ENCODE results near the gene RNASEH2A. TPM values are rescaled to one million over a fixed set of nuclear protein-coding genes. Genes with fewer than 3 reads are reported as not detected.

RNASEH2A gene
- total RNA-seq: 11.3 TPM

GRCh38 chr19:12806242-12807081 is at the start of gene RNASEH2A:
Gene RNASEH2A, plus strand, starts transcription at chr19:12806584. Its CDS starts 90 bp downstream, at chr19:12806674.

GRCh38 chr19:12774588-12775555 is 31.5 kb upstream of the RNASEH2A start, which contains the start of gene HOOK2:
Gene HOOK2, minus strand, starts transcription at chr19:12775552. Its CDS starts 103 bp downstream, at chr19:12775449.

DNA sequence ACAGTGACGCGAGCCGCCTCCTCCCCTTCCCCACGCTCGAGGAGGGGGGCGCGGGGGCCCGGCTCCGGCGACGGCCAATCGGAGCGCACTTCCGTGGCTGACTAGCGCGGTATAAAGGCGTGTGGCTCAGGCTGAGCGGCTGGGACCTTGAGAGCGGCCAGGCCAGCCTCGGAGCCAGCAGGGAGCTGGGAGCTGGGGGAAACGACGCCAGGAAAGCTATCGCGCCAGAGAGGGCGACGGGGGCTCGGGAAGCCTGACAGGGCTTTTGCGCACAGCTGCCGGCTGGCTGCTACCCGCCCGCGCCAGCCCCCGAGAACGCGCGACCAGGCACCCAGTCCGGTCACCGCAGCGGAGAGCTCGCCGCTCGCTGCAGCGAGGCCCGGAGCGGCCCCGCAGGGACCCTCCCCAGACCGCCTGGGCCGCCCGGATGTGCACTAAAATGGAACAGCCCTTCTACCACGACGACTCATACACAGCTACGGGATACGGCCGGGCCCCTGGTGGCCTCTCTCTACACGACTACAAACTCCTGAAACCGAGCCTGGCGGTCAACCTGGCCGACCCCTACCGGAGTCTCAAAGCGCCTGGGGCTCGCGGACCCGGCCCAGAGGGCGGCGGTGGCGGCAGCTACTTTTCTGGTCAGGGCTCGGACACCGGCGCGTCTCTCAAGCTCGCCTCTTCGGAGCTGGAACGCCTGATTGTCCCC is 14.9 kb upstream of the RNASEH2A start, which contains the start of gene JUNB:
JUNB (plus strand) TSS at position 142 of the 706 bp plus-strand sequence; CDS start at position 428, 286 bp downstream.

DNA sequence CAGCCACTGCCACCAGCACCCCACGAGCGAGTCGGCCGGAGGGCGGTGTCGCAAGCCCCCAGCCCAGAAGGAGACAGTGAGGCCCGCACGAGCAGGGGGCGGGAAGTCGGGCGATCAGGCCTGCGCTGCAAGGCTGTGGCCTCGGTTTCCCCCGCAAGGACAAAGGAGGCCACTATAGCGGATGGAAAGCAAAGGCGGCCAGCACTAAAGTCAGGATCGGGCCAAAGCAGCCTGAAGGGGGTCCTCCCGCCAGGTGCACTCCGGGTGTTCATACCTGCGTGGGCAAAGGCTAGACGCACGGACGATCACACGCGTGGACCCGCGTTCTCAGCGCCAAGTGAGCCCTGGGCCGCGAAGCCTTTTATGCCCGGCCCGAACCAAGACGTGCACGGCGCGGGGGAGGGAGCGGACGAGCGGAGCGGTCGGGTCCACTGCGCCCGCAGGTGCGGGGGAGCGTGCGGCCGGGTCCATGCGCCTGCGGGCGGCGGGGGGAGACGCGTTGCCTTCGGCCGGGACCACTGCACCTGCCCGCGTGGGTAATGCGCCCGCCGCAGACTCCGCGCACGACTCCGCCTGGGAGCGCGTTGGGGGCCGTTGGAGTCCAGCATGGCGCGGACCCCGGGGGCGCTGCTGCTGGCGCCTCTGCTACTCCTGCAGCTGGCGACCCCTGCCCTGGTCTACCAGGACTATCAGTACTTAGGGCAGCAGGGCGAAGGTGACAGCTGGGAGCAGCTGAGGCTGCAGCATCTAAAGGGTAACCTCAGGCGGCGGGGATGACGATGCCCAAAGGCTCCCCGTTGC is 4.7 kb upstream of the RNASEH2A start, which contains the start of the genes PRDX2 and THSD8:
PRDX2 (minus strand) TSS at position 335 of the 801 bp plus-strand sequence. CDS start 539 bp downstream, outside the sequence.
THSD8 (plus strand) TSS at position 604 of the 801 bp plus-strand sequence; CDS start at position 607, 3 bp downstream.

DNA sequence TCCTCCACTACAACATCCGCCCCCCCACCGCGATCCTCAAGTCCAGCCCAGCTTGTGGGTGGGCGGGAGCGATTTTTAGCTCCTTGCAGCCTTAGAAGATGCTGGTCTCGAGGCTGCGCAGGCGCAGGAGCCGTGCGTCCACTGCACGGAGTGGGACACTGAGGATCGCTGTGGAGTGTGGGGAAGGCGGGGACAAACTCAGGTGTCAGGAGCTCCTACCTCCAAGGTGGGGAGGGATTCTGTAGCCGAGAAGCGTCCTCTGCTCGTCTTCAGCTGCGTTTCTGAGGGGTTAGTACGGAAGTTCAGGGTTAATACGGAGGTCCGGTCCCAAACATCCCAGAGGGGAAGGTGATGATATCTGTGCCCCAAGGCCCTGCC is 28.2 kb downstream of the RNASEH2A start, which contains the start of gene RTBDN:
RTBDN (minus strand) TSS at position 14 of the 378 bp plus-strand sequence. CDS start 4,600 bp downstream, outside the sequence.

DNA sequence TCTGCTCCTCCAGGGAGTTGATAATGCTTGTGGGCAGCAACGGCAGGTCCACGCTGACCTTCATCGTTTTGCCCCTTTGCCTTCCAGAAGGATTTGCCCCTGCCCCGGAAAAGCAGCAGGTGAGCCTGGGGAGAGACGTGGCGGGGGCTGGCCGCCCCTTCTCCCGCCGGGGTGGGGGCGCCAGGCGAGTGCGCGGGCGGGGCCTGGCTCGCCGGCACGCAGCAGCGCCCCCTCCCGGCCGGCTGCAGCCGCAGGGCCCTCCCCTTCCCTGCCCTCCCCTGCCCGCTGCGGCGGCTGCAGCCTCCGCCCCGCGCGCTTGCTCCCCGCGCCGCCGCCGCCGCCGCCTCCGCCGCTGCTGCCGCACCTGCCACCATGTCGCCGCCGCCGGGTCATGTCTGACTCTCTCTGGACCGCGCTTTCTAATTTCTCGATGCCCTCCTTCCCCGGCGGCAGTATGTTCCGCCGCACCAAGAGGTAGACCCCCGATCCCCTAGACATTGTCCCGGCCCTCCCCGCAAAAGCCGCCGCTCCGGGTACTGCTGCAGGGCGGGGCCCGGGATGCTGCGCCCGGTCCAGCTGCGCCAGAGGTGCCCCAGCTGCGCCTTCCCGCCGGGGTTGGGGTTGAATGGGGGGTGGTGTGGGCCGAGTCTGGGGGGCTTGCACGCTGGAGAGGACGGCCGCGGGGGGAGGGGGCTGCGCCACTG is 31.9 kb downstream of the RNASEH2A start, which contains the start of gene MAST1:
MAST1 (plus strand) TSS at position 334 of the 704 bp plus-strand sequence; CDS start at position 392, 58 bp downstream.

Small RNAs within 50 kb of the gene (small RNA-seq; reads per million reads assigned to genes)
- not detected for gene MIR5684
- 0.08 reads per million for gene MIR6794

Other genes with a start within 250 kb of the RNASEH2A start
- gene ZNF490, start 195.8 kb upstream of the RNASEH2A start, total RNA-seq: 12.0 TPM
- gene ZNF791, start 195.7 kb upstream of the RNASEH2A start, total RNA-seq: 24.9 TPM
- 18.5 TPM for gene MAN2B1, start 139.8 kb upstream of the RNASEH2A start, total RNA-seq
- gene WDR83, start 139.8 kb upstream of the RNASEH2A start, total RNA-seq: 12.9 TPM
- 63.2 TPM for gene DHPS, start 124.7 kb upstream of the RNASEH2A start, total RNA-seq
- gene GNG14, start 118.6 kb upstream of the RNASEH2A start, total RNA-seq: not detected
- 13.6 TPM for gene FBXW9, start 110.0 kb upstream of the RNASEH2A start, total RNA-seq
- 137 TPM for gene TNPO2, start 82.7 kb upstream of the RNASEH2A start, total RNA-seq
- gene TRIR, start 71.9 kb upstream of the RNASEH2A start, total RNA-seq: 123 TPM
- gene GET3, start 69.1 kb upstream of the RNASEH2A start, total RNA-seq: 71.5 TPM
- gene BEST2, start 54.8 kb upstream of the RNASEH2A start, total RNA-seq: not detected
- gene HOOK2, start 31.0 kb upstream of the RNASEH2A start, total RNA-seq: 22.6 TPM
- gene JUNB, start 15.1 kb upstream of the RNASEH2A start, total RNA-seq: 21.7 TPM
- 290 TPM for gene PRDX2, start 4.8 kb upstream of the RNASEH2A start, total RNA-seq
- gene THSD8, start 4.5 kb upstream of the RNASEH2A start, total RNA-seq: not detected
- gene RTBDN, start 28.0 kb downstream of the RNASEH2A start, total RNA-seq: 1.8 TPM
- 71.0 TPM for gene MAST1, start 31.9 kb downstream of the RNASEH2A start, total RNA-seq
- gene DNASE2, start 74.9 kb downstream of the RNASEH2A start, total RNA-seq: 7.8 TPM
- 0.69 TPM for gene KLF1, start 80.6 kb downstream of the RNASEH2A start, total RNA-seq
- gene GCDH, start 84.6 kb downstream of the RNASEH2A start, total RNA-seq: 21.9 TPM
- not detected for gene SYCE2, start 112.7 kb downstream of the RNASEH2A start, total RNA-seq
- gene FARSA, start 127.1 kb downstream of the RNASEH2A start, total RNA-seq: 64.8 TPM
- gene CALR, start 132.0 kb downstream of the RNASEH2A start, total RNA-seq: 382 TPM
- 33.2 TPM for gene RAD23A, start 139.3 kb downstream of the RNASEH2A start, total RNA-seq
- gene GADD45GIP1, start 150.6 kb downstream of the RNASEH2A start, total RNA-seq: 19.6 TPM
- not detected for gene DAND5, start 163.0 kb downstream of the RNASEH2A start, total RNA-seq
- gene NFIX, start 188.9 kb downstream of the RNASEH2A start, total RNA-seq: 27.9 TPM